ENCODE results near the gene ETV1. TPM values are rescaled to one million over a fixed set of nuclear protein-coding genes. Genes with fewer than 3 reads are reported as not detected.

ETV1 gene
- total RNA-seq, 1 experiment from 2014 or later = 68.5 TPM

- no peak for DNase-seq
- H3K27ac Mint-ChIP-seq = no peak overlapping the region
- H3K9me3 ChIP-seq (ENCODE audit: control insufficient read depth, low read depth, low read length) = no peaks in the 10 kb centered on the region
- H3K4me1 Mint-ChIP-seq = peaks cover 5 to 10% of the 10 kb centered on the region in 2 experiments
- no peak overlapping the region for H2BK20ac ChIP-seq (ENCODE audit: low read depth, low read length, poor library complexity, severe bottlenecking)
- H3K56ac ChIP-seq (ENCODE audit: insufficient read length, low read depth, low read length) = no peak overlapping the region
- H3K14ac ChIP-seq (ENCODE audit: insufficient read depth, low read length) = peak overlapping the region; percentile 10; the same call in 1 of the 2 replicates
- peak overlapping the region; percentile 26 for H2AFZ ChIP-seq (ENCODE audit: low read length)
- H3K27ac ChIP-seq (ENCODE audit: insufficient read length, low read depth, low read length) = peak overlapping the region; percentile 93
- H2BK120ac ChIP-seq (ENCODE audit: low read depth, low read length, poor library complexity, severe bottlenecking) = peak overlapping the region; percentile 52
- WGBS (ENCODE audit: extremely low coverage, insufficient read length, low lambda C conversion rate) = no CpG with 5 or more reads among the region's 12 CpGs
- no peaks in the 10 kb centered on the region for H3K27me3 Mint-ChIP-seq (ENCODE audit: low read depth)
- no peak overlapping the region for H2BK15ac ChIP-seq (ENCODE audit: low read depth, low read length)
- H4K20me1 ChIP-seq (ENCODE audit: control insufficient read depth, insufficient read depth, insufficient read length) = no peaks in the 10 kb centered on the region
- H3K4me3 Mint-ChIP-seq = no peak overlapping the region
- no peak overlapping the region for H2AK5ac ChIP-seq (ENCODE audit: insufficient read length, low read length)
- no peak overlapping the region; the same call in 1 of the 2 replicates for H3K4ac ChIP-seq (ENCODE audit: low read depth, low read length)
- no peaks in the 10 kb centered on the region for H3K79me1 ChIP-seq (ENCODE audit: insufficient read depth, low read depth, low read length, poor library complexity, severe bottlenecking)
- peak overlapping the region; percentile 88 for H2BK5ac ChIP-seq (ENCODE audit: insufficient read length, low read length)
- no peaks in the 10 kb centered on the region for H3K9me3 Mint-ChIP-seq
- H3K23me2 ChIP-seq (ENCODE audit: insufficient read length, low read depth, low read length, poor library complexity, severe bottlenecking) = peaks cover 19% of the 10 kb centered on the region
- H4K91ac ChIP-seq (ENCODE audit: insufficient read length, low read depth, low read length) = no peak overlapping the region
- H3K36me3 Mint-ChIP-seq (ENCODE audit: insufficient read depth in 1 of 3, low read depth in 3 of 3) = no peaks in the 10 kb centered on the region
- H3T11ph ChIP-seq (ENCODE audit: low read length) = peak overlapping the region; percentile 86
- H3K79me2 ChIP-seq (ENCODE audit: insufficient read depth, low read length) = no peaks in the 10 kb centered on the region; the same call in 1 of the 2 replicates
- H3K27me3 ChIP-seq (ENCODE audit: insufficient read depth, low read length) = no peaks in the 10 kb centered on the region
- H2BK12ac ChIP-seq (ENCODE audit: insufficient read length, low read depth, low read length) = no peak overlapping the region
- peak overlapping the region; percentile 3 for H3K18ac ChIP-seq (ENCODE audit: insufficient read length, low read depth, low read length)
- peak overlapping the region; percentile 64 for H3K9ac ChIP-seq (ENCODE audit: extremely low read depth, insufficient read length, low read length)
- no peak overlapping the region for H3K23ac ChIP-seq (ENCODE audit: insufficient read length, low read depth, low read length)
- no peak overlapping the region for H4K8ac ChIP-seq (replicated peaks; ENCODE audit: insufficient read length, low read depth, low read length)
- H4K5ac ChIP-seq (ENCODE audit: insufficient read length, low read depth, low read length) = no peak overlapping the region
- no peaks in the 10 kb centered on the region for H3K4me1 ChIP-seq (ENCODE audit: insufficient read depth, low read length)
- no peak for TF ChIP-seq CTCF (conservative IDR thresholded peaks at IDR 0.05)
- H3K4me2 ChIP-seq (ENCODE audit: insufficient read depth, insufficient read length, low read length) = peak overlapping the region; percentile 93
Observed at GRCh38 chr7:13991791-13992595, 2.5 kb upstream of the ETV1 start.
